Measurements from ENCODE around the gene GATA6. TPM values are rescaled to one million over a fixed set of nuclear protein-coding genes. Genes with fewer than 3 reads are reported as not detected.

GATA6 gene
- polyA plus RNA-seq, 1 of the 3 experiments (the other 2 are of a cell fraction), result not detected

GRCh38 chr18:22143347-22144340, 25.7 kb upstream of the GATA6 start:
- TF ChIP-seq GATA2 (CRISPR knock-in tag; IDR thresholded peaks at IDR 0.05) (no peak), GABPA (IDR thresholded peaks at IDR 0.05; ENCODE audit: low read depth) (no peak), USF1 (IDR thresholded peaks at IDR 0.05; ENCODE audit: borderline replicate concordance, low read depth) (no peak), MAX (IDR thresholded peaks at IDR 0.05; ENCODE audit: low read depth) (no peak), EP300 (IDR thresholded peaks at IDR 0.05; ENCODE audit: borderline replicate concordance in 1 of 2, low read depth in 1 of 2, low read length in 1 of 2) (no peak), TCF12 (IDR thresholded peaks at IDR 0.05) (no peak), SIN3A (IDR thresholded peaks at IDR 0.05; ENCODE audit: borderline replicate concordance, low read depth, low read length) (no peak), FOXJ3 (CRISPR knock-in tag; IDR thresholded peaks at IDR 0.05) (no peak), PBX3 (IDR thresholded peaks at IDR 0.05) (no peak), RFX5 (IDR thresholded peaks at IDR 0.05; ENCODE audit: low read length) (no peak), IRF3 (IDR thresholded peaks at IDR 0.05; ENCODE audit: low read depth, low read length) (no peak), TAF1 (IDR thresholded peaks at IDR 0.05; ENCODE audit: borderline replicate concordance, low read depth, low read length) (no peak), ELF1 (IDR thresholded peaks at IDR 0.05) (no peak), YY1 (IDR thresholded peaks at IDR 0.05; ENCODE audit: low read depth) (no peak), FOXM1 (IDR thresholded peaks at IDR 0.05; ENCODE audit: low read depth) (no peak)
- H3K4me3 ChIP-seq (ENCODE audit: low read depth in 2 of 2, low read length in 1 of 2), result no peak overlapping the region

More at GRCh38 chr18:22143347-22144340, 25.7 kb upstream of the GATA6 start:
- H3K27me3 ChIP-seq (ENCODE audit: insufficient read depth), result peaks cover 7% of the 10 kb centered on the region; the same call in 1 of the 2 replicates
- no peaks in the 10 kb centered on the region for H4K20me1 ChIP-seq (ENCODE audit: insufficient read depth)
- 10% methylated on average over 7 of the region's 7 CpGs for WGBS (ENCODE audit: low lambda C conversion rate)
- ChIA-PET POLR2A (no interaction called here), CTCF (no interaction called here)
- no peaks in the 10 kb centered on the region for H3K79me2 ChIP-seq (ENCODE audit: insufficient read depth)
- no peak for DNase-seq
- H3K4me1 ChIP-seq (ENCODE audit: control insufficient read depth in 1 of 2, insufficient read depth in 2 of 2, low read depth in 1 of 2, low read length in 1 of 2), result no peaks in the 10 kb centered on the region
- H3K36me3 ChIP-seq (replicated peaks in 1 of 2; ENCODE audit: control insufficient read depth in 1 of 2, insufficient read depth in 2 of 2, low read length in 1 of 2), result no peaks in the 10 kb centered on the region
- H3K9me2 ChIP-seq, result no peaks in the 10 kb centered on the region
- no peak overlapping the region for H3K9ac ChIP-seq
- no peak overlapping the region for H3K4me2 ChIP-seq
- no peak overlapping the region for H2AFZ ChIP-seq (ENCODE audit: low read depth)
- no peak overlapping the region for H3K27ac ChIP-seq (ENCODE audit: low read depth in 2 of 2, low read length in 1 of 2)
- no peaks in the 10 kb centered on the region for H3F3A ChIP-seq (replicated peaks; ENCODE audit: insufficient read depth)
- no peaks in the 10 kb centered on the region for H3K9me3 ChIP-seq

Measured in SK-N-SH (cell line).